Activated naive CD8-positive, alpha-beta T cell treated with anti-CD3 and anti-CD28 coated beads for 36 hours (primary cell): ENCODE measurements around the gene VSTM4. TPM values are rescaled to one million over a fixed set of nuclear protein-coding genes. Genes with fewer than 3 reads are reported as not detected.

ENCODE experiments used
- DNase-seq: peaks from one replicate; pipeline ENCODE4 v3.0.0; 2021
- H3K27ac Mint-ChIP-seq: one replicate; pipeline ENCODE4 v1.8.0; 2022; ENCODE audit warnings: mild to moderate bottlenecking, moderate library complexity, mixed read lengths
- H3K27me3 Mint-ChIP-seq: one replicate; pipeline ENCODE4 v1.8.0; 2022; ENCODE audit warnings: mild to moderate bottlenecking, mixed read lengths
- H3K36me3 Mint-ChIP-seq: one replicate; pipeline ENCODE4 v1.8.0; 2021; ENCODE audit warnings: mild to moderate bottlenecking, mixed read lengths
- H3K4me1 Mint-ChIP-seq: one replicate; pipeline ENCODE4 v1.8.0; 2021; ENCODE audit warnings: mixed read lengths
- H3K4me3 Mint-ChIP-seq: one replicate; pipeline ENCODE4 v1.8.0; 2022; ENCODE audit warnings: mild to moderate bottlenecking, moderate library complexity, mixed read lengths
- H3K9me3 Mint-ChIP-seq: one replicate; pipeline ENCODE4 v1.8.0; 2022; ENCODE audit warnings: mixed read lengths
- total RNA-seq, 2 experiments: library from RNA; stranded (reverse); gene quantifications; one replicate each; pipeline ENCODE4 v1.2.3, GENCODE V29; 2021

VSTM4 gene
- total RNA-seq, 2 experiments from 2014 or later = not detected

- H3K27ac Mint-ChIP-seq = no peak overlapping the region
- H3K36me3 Mint-ChIP-seq = no peaks in the 10 kb centered on the region
Observed at GRCh38 chr10:49040601-49041000, 74.7 kb downstream of the VSTM4 start.

GRCh38 chr10:49039409-49039808, 75.9 kb downstream of the VSTM4 start:
- no peaks in the 10 kb centered on the region for H3K4me1 Mint-ChIP-seq
- H3K9me3 Mint-ChIP-seq = no peaks in the 10 kb centered on the region
- peaks cover 5% of the 10 kb centered on the region for H3K27me3 Mint-ChIP-seq
- no peaks in the 10 kb centered on the region for H3K36me3 Mint-ChIP-seq
- DNase-seq = no peak
- no peak overlapping the region for H3K27ac Mint-ChIP-seq
- H3K4me3 Mint-ChIP-seq = no peak overlapping the region

More at GRCh38 chr10:49040601-49041000, 74.7 kb downstream of the VSTM4 start:
- no peak overlapping the region for H3K4me3 Mint-ChIP-seq
- DNase-seq = no peak
- H3K4me1 Mint-ChIP-seq = no peaks in the 10 kb centered on the region
- H3K9me3 Mint-ChIP-seq = no peaks in the 10 kb centered on the region
- peaks cover 5% of the 10 kb centered on the region for H3K27me3 Mint-ChIP-seq

- H3K27ac Mint-ChIP-seq = no peak overlapping the region
- no peaks in the 10 kb centered on the region for H3K9me3 Mint-ChIP-seq
- H3K27me3 Mint-ChIP-seq = no peaks in the 10 kb centered on the region
- H3K36me3 Mint-ChIP-seq = no peaks in the 10 kb centered on the region
- no peaks in the 10 kb centered on the region for H3K4me1 Mint-ChIP-seq
- no peak for DNase-seq
- no peak overlapping the region for H3K4me3 Mint-ChIP-seq
Observed at GRCh38 chr10:49038711-49039110, 76.6 kb downstream of the VSTM4 start.

- no peaks in the 10 kb centered on the region for H3K27me3 Mint-ChIP-seq
- H3K27ac Mint-ChIP-seq = no peak overlapping the region
- H3K36me3 Mint-ChIP-seq = no peaks in the 10 kb centered on the region
- H3K4me3 Mint-ChIP-seq = no peak overlapping the region
- H3K9me3 Mint-ChIP-seq = no peaks in the 10 kb centered on the region
- no peaks in the 10 kb centered on the region for H3K4me1 Mint-ChIP-seq
- DNase-seq = no peak
Observed at GRCh38 chr10:49037187-49037586, 78.1 kb downstream of the VSTM4 start.

GRCh38 chr10:49036638-49037037, 78.7 kb downstream of the VSTM4 start:
- Mint-ChIP-seq H3K36me3 (no peaks in the 10 kb centered on the region), H3K4me1 (no peaks in the 10 kb centered on the region), H3K27me3 (no peaks in the 10 kb centered on the region), H3K9me3 (no peaks in the 10 kb centered on the region), H3K4me3 (no peak overlapping the region), H3K27ac (no peak overlapping the region)
- DNase-seq = no peak

GRCh38 chr10:49035920-49036319, 79.4 kb downstream of the VSTM4 start:
- no peaks in the 10 kb centered on the region for H3K9me3 Mint-ChIP-seq
- no peak for DNase-seq
- H3K4me3 Mint-ChIP-seq = no peak overlapping the region
- H3K27ac Mint-ChIP-seq = no peak overlapping the region
- no peaks in the 10 kb centered on the region for H3K4me1 Mint-ChIP-seq
- no peaks in the 10 kb centered on the region for H3K27me3 Mint-ChIP-seq
- no peaks in the 10 kb centered on the region for H3K36me3 Mint-ChIP-seq

GRCh38 chr10:49034925-49035324, 80.4 kb downstream of the VSTM4 start:
- no peaks in the 10 kb centered on the region for H3K9me3 Mint-ChIP-seq
- no peak overlapping the region for H3K4me3 Mint-ChIP-seq
- H3K36me3 Mint-ChIP-seq = no peaks in the 10 kb centered on the region
- no peak overlapping the region for H3K27ac Mint-ChIP-seq
- no peak for DNase-seq
- no peaks in the 10 kb centered on the region for H3K27me3 Mint-ChIP-seq
- no peaks in the 10 kb centered on the region for H3K4me1 Mint-ChIP-seq

GRCh38 chr10:49033939-49034338, 81.4 kb downstream of the VSTM4 start:
- Mint-ChIP-seq H3K27ac (no peak overlapping the region), H3K4me1 (no peaks in the 10 kb centered on the region), H3K9me3 (no peaks in the 10 kb centered on the region), H3K4me3 (no peak overlapping the region), H3K27me3 (no peaks in the 10 kb centered on the region), H3K36me3 (no peaks in the 10 kb centered on the region)
- DNase-seq = no peak

- Mint-ChIP-seq H3K4me3 (no peak overlapping the region), H3K4me1 (no peaks in the 10 kb centered on the region), H3K9me3 (no peaks in the 10 kb centered on the region), H3K27me3 (no peaks in the 10 kb centered on the region), H3K36me3 (no peaks in the 10 kb centered on the region), H3K27ac (no peak overlapping the region)
- DNase-seq = no peak
Observed at GRCh38 chr10:49029666-49030065, 85.7 kb downstream of the VSTM4 start.

- Mint-ChIP-seq H3K4me3 (no peak overlapping the region), H3K4me1 (no peaks in the 10 kb centered on the region), H3K27ac (no peak overlapping the region), H3K27me3 (peaks cover 4% of the 10 kb centered on the region), H3K36me3 (no peaks in the 10 kb centered on the region), H3K9me3 (no peaks in the 10 kb centered on the region)
- DNase-seq = no peak
Observed at GRCh38 chr10:49028639-49029038, 86.7 kb downstream of the VSTM4 start.

GRCh38 chr10:49025347-49025983, 89.9 kb downstream of the VSTM4 start:
- peaks cover 4% of the 10 kb centered on the region for H3K27me3 Mint-ChIP-seq
- no peak for DNase-seq
- no peak overlapping the region for H3K4me3 Mint-ChIP-seq
- H3K9me3 Mint-ChIP-seq = peaks cover under 1% of the 10 kb centered on the region
- H3K4me1 Mint-ChIP-seq = no peaks in the 10 kb centered on the region
- no peak overlapping the region for H3K27ac Mint-ChIP-seq
- H3K36me3 Mint-ChIP-seq = no peaks in the 10 kb centered on the region

GRCh38 chr10:49024484-49024883, 90.8 kb downstream of the VSTM4 start:
- Mint-ChIP-seq H3K4me3 (no peak overlapping the region), H3K9me3 (peaks cover 5% of the 10 kb centered on the region), H3K36me3 (no peaks in the 10 kb centered on the region), H3K27me3 (peaks cover 7% of the 10 kb centered on the region), H3K27ac (no peak overlapping the region), H3K4me1 (no peaks in the 10 kb centered on the region)
- no peak for DNase-seq

- Mint-ChIP-seq H3K27me3 (peaks cover 14% of the 10 kb centered on the region), H3K4me3 (no peak overlapping the region), H3K4me1 (no peaks in the 10 kb centered on the region), H3K27ac (no peak overlapping the region), H3K9me3 (peaks cover 5% of the 10 kb centered on the region), H3K36me3 (no peaks in the 10 kb centered on the region)
- no peak for DNase-seq
Observed at GRCh38 chr10:49023752-49024151, 91.6 kb downstream of the VSTM4 start.

- no peak overlapping the region for H3K4me3 Mint-ChIP-seq
- H3K9me3 Mint-ChIP-seq = peaks cover 5% of the 10 kb centered on the region
- peaks cover 14% of the 10 kb centered on the region for H3K27me3 Mint-ChIP-seq
- no peaks in the 10 kb centered on the region for H3K36me3 Mint-ChIP-seq
- no peak for DNase-seq
- no peaks in the 10 kb centered on the region for H3K4me1 Mint-ChIP-seq
- H3K27ac Mint-ChIP-seq = no peak overlapping the region
Observed at GRCh38 chr10:49023071-49023470, 92.3 kb downstream of the VSTM4 start.

- H3K36me3 Mint-ChIP-seq = no peaks in the 10 kb centered on the region
- no peak overlapping the region for H3K4me3 Mint-ChIP-seq
Observed at GRCh38 chr10:49021685-49022084, 93.6 kb downstream of the VSTM4 start.

GRCh38 chr10:49015700-49016099, 99.6 kb downstream of the VSTM4 start:
- H3K27ac Mint-ChIP-seq = no peak overlapping the region
- no peak overlapping the region for H3K4me3 Mint-ChIP-seq
- H3K36me3 Mint-ChIP-seq = no peaks in the 10 kb centered on the region

More at GRCh38 chr10:49021685-49022084, 93.6 kb downstream of the VSTM4 start:
- H3K9me3 Mint-ChIP-seq = peaks cover 5% of the 10 kb centered on the region
- no peak for DNase-seq
- peaks cover 17% of the 10 kb centered on the region for H3K27me3 Mint-ChIP-seq
- H3K27ac Mint-ChIP-seq = no peak overlapping the region
- H3K4me1 Mint-ChIP-seq = no peaks in the 10 kb centered on the region

More at GRCh38 chr10:49015700-49016099, 99.6 kb downstream of the VSTM4 start:
- Mint-ChIP-seq H3K4me1 (no peaks in the 10 kb centered on the region), H3K27me3 (peaks cover 15% of the 10 kb centered on the region), H3K9me3 (peaks cover 5% of the 10 kb centered on the region)
- DNase-seq = no peak
